Fibroblast of skin of right biceps (primary cell): ENCODE data around the gene SPATA12.
A peak's percentile ranks its signal among the peaks of the same experiment; 100 is the strongest.

Experiments
- DNase-seq: peaks from one replicate; pipeline ENCODE4 v3.0.0-alpha.2; 2013

The SPATA12 gene

DNA sequence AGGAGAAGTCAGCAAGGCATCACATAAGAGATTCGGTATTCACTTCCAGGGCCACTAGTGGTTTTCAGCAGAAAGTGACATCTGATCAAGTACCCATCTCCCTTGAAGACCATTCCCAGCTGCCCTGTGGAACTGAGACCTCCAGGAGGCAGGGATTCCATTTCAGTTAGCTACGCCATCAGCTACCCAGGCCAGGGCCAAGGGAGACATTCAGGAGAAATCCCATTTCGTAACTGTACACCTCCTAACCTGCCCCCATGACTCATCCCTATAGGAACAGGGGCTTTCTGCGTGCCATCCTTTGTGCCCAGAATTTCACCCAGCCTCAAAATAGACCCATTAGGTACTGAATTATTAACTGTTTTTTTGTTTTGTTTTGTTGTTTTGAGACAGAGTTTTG lies 24.7 kb downstream of the SPATA12 start:
- DNase-seq: no peak

DNA sequence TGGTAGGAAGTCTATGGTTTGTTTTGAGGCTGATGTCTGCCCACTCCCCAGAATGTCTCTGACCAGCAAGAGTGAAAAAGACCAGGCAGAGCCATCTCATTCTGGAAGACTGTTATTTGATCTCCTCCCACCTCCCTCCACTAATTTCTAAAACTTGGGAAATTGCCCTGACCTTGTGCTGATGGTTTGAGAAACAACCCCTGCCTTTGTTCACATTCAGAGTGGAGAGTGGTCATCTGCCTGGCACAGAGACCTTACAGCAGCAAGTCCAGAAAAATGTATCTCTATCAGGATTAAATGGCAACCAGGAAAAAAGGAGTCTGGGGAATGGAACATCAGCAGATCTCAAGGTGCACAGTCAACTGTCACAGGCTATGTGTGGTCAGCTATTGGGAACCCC lies 25.7 kb downstream of the SPATA12 start:
- DNase-seq: no peak

DNA sequence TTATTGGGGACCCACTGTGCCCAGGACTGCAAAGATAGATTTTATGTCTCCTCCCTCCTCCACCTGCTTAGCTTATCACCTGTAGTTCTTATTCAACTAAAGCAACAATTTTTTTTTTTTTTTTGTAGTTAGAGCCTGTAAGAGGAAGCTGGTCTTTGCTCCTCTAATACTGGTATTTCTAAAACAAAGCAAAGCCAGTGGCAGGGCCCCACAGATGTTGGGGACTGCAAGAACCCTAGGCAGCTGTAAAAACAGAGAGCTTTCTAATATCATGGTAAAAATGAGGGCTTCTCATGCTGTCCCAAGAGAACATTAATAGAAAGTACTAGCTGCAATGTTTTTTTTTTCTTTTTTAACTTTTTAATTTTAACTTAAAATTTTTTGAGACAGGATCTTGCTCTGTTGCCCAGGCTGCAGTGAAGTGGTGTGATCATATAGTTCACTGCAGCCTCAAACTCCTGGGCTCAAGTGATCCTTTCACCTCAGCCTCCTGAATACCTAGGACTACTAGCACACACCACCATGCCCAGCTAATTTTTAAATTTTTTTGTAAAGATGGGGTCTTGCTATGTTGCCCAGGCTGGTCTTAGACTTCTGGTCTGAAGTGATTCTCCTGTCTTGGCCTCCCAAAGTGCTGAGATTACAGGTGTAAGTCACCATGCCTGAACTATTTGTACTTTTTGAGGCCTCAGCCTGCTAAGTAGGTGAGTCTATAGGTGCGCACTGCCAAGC lies 27.1 kb downstream of the SPATA12 start:
- no peak for DNase-seq

- DNase-seq: no peak
Measured at GRCh38 chr3:57088503-57088902, 28.0 kb downstream of the SPATA12 start.

- DNase-seq: no peak
Measured at GRCh38 chr3:57089043-57089442, 28.6 kb downstream of the SPATA12 start.

GRCh38 chr3:57091521-57092273 lies 31.2 kb downstream of the SPATA12 start:
- no peak for DNase-seq

GRCh38 chr3:57093489-57093888 lies 33.0 kb downstream of the SPATA12 start:
- DNase-seq: no peak

DNA sequence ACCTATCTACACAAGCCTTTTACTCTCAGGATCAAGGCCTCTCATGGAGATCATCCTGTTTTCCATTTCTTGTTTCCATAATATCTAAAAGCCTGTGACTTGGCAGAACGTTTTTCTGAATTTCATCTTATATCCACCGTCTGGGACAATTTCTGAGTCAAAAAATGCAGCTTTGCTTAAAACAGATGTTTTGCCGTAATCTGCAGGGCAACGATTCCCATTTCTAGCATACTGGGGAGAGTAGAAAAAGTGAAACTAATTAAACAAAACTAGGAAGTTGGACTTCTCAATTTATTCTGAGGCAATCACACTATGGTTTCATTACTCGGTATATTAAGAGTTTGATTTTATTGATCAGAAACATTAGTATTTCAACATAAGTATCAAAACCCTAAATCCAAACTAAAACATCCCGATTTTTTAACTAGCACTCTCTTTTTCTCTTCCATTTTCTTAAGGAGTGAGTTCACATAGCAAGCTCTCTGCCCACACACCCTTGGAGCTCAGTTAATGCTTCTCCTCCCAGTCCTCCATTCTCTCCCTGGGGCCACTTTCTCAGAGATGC lies 33.6 kb downstream of the SPATA12 start:
- DNase-seq: no peak

- peak; percentile 50 for DNase-seq
Measured at GRCh38 chr3:57094575-57094974, 34.1 kb downstream of the SPATA12 start.

DNA sequence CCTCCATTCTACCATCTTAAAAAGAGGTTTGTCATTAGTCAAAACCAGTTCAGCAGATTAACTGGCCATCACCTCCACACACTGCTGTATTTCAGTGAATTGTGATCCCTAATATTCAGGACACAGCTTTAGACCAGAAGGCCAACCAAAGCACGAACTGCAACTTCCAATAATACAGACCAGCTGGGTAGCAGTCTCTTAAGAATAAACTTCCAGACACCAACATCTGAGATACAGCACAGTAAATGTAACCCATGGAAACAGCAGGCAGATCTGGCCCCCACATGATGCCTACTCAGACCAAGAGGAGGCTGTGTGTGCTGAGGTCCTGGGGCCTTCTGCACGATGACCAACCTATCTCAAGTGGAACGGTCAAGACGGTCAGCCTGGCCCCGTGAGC lies 34.9 kb downstream of the SPATA12 start:
- DNase-seq: no peak

GRCh38 chr3:57097536-57097935 lies 37.1 kb downstream of the SPATA12 start:
- no peak for DNase-seq

DNA sequence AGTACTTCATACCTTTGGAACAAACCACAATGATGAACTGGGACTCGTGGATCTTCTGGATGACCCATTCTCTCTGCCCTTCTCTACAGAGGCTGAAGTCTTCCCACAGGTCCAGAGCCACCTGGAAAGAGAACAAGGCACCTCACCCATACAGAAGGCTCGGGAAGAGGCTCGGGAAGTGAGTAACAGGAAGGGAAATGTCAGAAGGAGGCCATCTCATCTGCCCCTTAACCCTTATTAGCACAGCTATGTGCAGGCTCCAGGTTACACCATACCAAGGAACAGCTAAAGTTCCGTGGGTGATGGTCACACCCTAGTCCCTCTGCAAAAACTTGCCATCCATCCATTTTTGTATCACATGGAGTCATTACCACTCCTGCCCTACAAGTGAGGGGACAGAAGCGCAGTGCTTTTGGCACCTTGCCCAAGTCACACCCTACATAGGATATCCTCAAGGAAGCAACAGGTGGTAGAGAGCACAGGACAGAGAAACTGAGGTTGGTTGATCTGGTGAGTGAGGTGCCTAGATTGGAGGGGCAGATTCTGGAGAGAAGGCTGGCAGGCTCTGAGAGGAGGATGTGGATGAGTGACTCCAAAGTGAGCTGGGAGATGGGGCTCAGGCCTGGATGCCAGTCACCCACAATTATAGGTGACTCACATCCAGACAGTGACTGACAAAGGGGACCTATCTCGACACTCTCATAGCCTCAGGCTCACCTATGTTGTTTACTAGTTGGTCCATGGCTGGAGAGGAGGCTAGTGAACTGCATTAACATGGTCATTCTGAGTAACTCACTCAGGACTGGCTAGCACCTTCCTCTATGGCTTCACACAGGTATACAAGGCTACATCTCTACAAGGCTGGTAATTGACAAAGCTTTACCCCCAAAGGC lies 38.2 kb downstream of the SPATA12 start:
- no peak for DNase-seq

- peak; percentile 65 for DNase-seq
Measured at GRCh38 chr3:57100046-57100695, 39.7 kb downstream of the SPATA12 start.

DNA sequence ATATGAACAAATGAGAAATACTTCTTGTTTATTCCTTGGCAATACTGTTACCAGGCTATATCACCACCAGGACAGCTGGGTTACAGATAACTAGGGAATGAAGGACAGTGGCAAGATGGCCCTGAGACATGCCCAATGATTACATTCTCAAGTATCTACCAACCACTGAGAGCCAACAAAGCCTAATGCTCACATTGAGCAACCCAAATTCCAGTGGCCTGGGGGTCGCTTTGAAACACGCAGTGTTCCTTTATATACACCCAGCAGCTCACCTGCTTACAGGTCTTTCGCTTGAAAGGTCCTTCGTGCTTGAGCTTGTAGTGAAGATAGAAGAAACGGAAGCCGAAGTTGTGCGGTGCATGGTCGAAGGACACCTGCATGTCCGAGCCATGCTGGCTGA lies 45.1 kb downstream of the SPATA12 start:
- DNase-seq: no peak

GRCh38 chr3:57108684-57109083 lies 48.2 kb downstream of the SPATA12 start:
- no peak for DNase-seq

DNA sequence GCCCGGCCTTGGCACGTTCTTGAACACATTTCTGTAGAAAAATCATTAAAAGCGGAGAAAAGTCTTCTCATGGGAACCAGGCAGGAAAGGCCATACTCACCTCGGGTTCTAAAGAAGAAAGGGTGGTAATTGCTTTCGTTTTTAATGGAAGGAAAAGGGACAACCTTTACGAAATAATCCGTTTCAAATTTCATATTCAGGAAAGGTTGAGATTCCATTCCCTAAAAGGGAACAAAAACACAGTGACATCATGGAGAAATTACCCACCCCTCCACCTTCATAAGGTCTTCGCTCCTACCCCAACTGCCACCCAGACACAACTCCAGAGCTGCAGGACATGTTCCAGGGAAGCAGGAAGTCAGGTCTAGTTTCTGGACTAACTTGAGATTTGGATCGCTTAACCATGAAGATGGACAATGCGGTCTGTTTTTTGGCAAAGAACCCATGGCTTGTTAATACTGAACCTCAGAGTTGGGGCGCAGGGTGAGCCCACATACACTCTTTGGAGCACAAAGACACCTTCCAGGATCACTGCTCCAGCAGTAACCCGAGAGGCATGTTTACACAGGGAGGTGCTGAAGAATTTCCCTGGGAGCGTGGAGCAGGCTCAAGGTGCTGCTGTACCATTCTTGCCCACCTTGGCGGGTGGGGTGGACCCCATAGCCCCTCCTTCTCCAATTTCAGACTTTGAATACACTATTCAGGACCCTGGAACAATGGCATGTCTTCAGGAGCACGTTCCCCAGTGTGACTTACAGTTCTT lies 49.2 kb downstream of the SPATA12 start:
- no peak for DNase-seq

DNA sequence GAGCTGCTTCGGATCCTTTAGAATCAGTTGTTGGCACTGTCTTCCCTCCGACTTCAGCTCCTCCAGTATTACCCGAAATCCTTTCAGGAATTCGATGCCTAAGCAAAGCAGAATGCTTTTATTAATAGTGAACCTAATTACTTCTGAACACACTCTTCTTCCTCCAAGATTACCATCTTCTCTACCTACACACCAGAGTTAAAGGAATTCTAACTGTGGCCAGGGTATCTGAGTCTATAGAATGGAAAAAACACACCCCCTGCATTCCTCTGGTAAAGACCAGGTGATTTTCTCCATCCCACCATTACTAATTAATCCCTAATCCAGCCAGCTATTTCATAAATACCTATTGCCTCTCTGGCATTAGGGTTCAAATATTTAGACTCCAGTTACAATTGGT lies 49.8 kb downstream of the SPATA12 start:
- DNase-seq: no peak

DNA sequence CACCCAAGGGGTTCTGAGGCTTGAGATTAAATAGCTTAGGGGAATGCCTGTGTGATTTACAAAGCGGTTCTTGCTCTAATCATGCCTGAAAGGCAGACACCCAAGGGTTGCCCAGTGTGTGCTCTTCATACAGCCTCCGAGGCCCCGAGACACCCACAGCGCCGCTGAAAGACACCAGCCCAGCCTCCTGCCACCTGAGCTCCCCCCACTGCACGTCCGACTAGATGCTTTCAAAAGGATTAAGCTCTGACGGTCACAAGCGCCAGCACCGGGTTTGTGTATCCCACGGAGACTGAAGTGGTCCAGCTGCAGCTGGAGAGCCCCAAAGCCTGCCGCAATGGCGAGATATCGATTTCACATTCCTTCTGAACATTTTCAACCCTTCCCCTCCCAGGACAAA lies 50.3 kb downstream of the SPATA12 start:
- DNase-seq: no peak

DNA sequence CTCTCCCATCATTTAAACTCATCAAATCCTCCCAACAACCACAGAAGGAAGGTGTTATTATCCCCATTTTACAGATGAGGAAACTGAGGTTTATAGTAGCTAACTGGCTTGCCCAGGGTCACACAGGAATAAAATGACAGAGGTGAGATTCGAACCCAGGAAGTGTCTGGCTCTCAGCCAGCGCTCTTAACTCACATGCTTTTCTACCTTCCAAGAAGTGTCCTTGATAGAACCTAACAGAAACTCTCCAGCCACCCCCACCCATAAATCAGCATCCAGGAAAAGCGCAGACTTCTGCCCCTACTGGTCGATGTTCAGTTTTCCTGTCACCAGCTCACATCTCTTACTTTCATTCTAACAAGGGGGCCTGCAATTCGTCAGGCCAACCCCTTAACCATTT lies 51.7 kb downstream of the SPATA12 start:
- no peak for DNase-seq

GRCh38 chr3:57116501-57116900 lies 56.0 kb downstream of the SPATA12 start:
- no peak for DNase-seq

DNA sequence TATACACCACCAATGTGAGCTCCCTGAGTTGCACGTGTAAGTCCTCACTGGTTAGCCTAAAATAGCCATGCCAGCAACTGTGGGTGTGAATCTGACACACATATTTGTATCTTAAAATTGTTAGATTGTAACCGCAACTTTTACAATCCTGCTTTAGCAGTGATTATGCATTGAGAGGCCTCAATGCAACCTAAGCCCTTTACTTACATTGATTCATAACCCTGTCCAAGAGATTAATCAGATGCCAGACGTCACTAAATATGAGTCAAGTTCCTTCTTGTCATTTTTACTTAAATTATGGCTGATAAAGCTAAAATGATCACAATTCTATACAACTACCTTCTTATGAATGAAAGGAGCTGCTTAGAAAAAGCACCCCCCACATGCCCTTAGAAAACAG lies 57.8 kb downstream of the SPATA12 start:
- no peak for DNase-seq

GRCh38 chr3:57120040-57120439 lies 59.6 kb downstream of the SPATA12 start:
- DNase-seq: no peak
